ENCODE results near the gene FIBIN. TPM values are rescaled to one million over a fixed set of nuclear protein-coding genes. Genes with fewer than 3 reads are reported as not detected.

Gene FIBIN
- total and polyA plus RNA-seq, 2 donors (not counting 3 experiments of a cell fraction or from before 2014, with no cell fraction given) = not detected

DNA sequence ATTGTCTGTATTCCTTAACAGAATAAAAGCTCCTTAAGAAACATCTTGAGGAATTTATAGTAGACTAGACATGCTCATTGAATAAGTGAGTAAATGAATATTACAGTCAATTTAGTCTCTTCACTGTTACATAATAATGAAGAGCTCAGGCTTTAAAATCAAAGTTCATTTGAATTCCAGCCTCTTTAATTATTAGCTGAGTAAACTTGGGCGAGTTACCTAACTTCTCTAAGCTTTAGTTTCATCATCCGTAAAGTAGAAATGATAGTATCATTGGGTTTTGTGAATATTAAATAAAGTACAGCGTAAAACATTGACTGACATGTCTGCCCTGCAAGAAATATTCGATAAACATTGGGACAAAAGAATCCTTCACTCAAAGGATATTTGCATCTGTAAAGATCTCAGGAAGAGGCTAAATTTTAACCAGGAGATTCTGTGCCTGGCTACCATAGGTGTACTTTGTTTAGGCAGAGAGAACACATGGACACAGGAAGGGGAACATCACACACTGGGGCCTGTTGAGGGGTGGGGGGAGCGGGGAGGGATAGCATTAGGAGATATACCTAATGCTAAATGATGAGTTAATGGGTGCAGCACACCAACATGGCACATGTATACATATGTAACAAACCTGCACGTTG lies 31.5 kb downstream of the FIBIN start:
- Histone ChIP-seq H3K9me1 (replicated peaks; ENCODE audit: control insufficient read depth, extremely low read depth, insufficient read depth, low read length) (no peaks in the 10 kb centered on the region), H3K27me3 (ENCODE audit: control insufficient read depth in 2 of 2, insufficient read depth in 2 of 2, low read length in 2 of 2) (no peaks in the 10 kb centered on the region), H3K4me3 (replicated peaks in 1 of 3; ENCODE audit: insufficient read depth in 1 of 3, low read depth in 1 of 3, low read length in 3 of 3) (no peak overlapping the region), H4K20me1 (replicated peaks; ENCODE audit: control insufficient read depth, extremely low read depth, insufficient read depth, low read length) (no peaks in the 10 kb centered on the region), H3K4me1 (ENCODE audit: control insufficient read depth, extremely low read depth, insufficient read depth, low read length) (no peaks in the 10 kb centered on the region), H3K36me3 (ENCODE audit: control insufficient read depth in 2 of 2, extremely low read depth in 1 of 2, insufficient read depth in 2 of 2, low read length in 2 of 2) (no peaks in the 10 kb centered on the region), H3K9ac (replicated peaks; ENCODE audit: extremely low read depth, insufficient read depth, low read length) (no peak overlapping the region), H3K79me2 (ENCODE audit: control insufficient read depth, insufficient read depth, low read length) (no peaks in the 10 kb centered on the region), H3K27ac (ENCODE audit: insufficient read depth, low read depth, low read length) (no peak overlapping the region), H3K4me2 (ENCODE audit: insufficient read depth, low read length) (no peak overlapping the region), H2AFZ (ENCODE audit: low read depth, low read length) (no peak overlapping the region), H3K9me3 (replicated peaks; ENCODE audit: control insufficient read depth, insufficient read depth, low read length) (no peaks in the 10 kb centered on the region)
- DNase-seq (ENCODE audit: low read depth, low spot score) (no peak), FAIRE-seq (no peak)
- ChIA-PET CTCF (no interaction called here), POLR2A (no interaction called here)
- TF ChIP-seq EZH2 (IDR thresholded peaks at IDR 0.05; ENCODE audit: borderline replicate concordance, low read depth, low read length, severe bottlenecking) = no peak
- TF ChIP-seq, protein P1, sequence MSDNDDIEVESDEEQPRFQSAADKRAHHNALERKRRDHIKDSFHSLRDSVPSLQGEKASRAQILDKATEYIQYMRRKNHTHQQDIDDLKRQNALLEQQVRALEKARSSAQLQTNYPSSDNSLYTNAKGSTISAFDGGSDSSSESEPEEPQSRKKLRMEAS (IDR thresholded peaks at IDR 0.05; ENCODE audit: insufficient read depth, insufficient read length) = no peak
- BruUV-seq (replicated peaks) = no TSS peak
- intact Hi-C loops (cut with micrococcal nuclease) (no loop called here), dilution Hi-C loops (cut with MboI; ENCODE audit: extremely low pct_ligation_motif_present, low sequenced_read_pairs) (no loop called here)

GRCh38 chr11:27025957-27026733 lies 32.2 kb downstream of the FIBIN start:
- TF ChIP-seq, protein P1 (IDR thresholded peaks at IDR 0.05; ENCODE audit: insufficient read depth, insufficient read length) = no peak
- TF ChIP-seq JUN (IDR thresholded peaks at IDR 0.05; ENCODE audit: borderline replicate concordance, insufficient read depth, insufficient read length, low read depth) (no peak), CTCF (IDR thresholded peaks at IDR 0.05; ENCODE audit: extremely low read depth in 1 of 2, insufficient read depth in 1 of 2, low read depth in 1 of 2, low read length in 2 of 2) (no peak), EZH2 (IDR thresholded peaks at IDR 0.05; ENCODE audit: borderline replicate concordance, low read depth, low read length, severe bottlenecking) (no peak), GATA2 (IDR thresholded peaks at IDR 0.05; ENCODE audit: insufficient read depth, insufficient read length, low read depth, low read length) (no peak), FOS (IDR thresholded peaks at IDR 0.05; ENCODE audit: borderline replicate concordance, insufficient read depth, low read length) (no peak), POLR2A (IDR thresholded peaks at IDR 0.05; ENCODE audit: low read depth, low read length) (no peak), POLR2AphosphoS5 (IDR thresholded peaks at IDR 0.05; ENCODE audit: insufficient read depth, low read depth, low read length) (no peak)
- H4K20me1 ChIP-seq (replicated peaks; ENCODE audit: control insufficient read depth, extremely low read depth, insufficient read depth, low read length) = no peaks in the 10 kb centered on the region
- no TSS peak for BruUV-seq (replicated peaks)
- no peaks in the 10 kb centered on the region for H3K79me2 ChIP-seq (ENCODE audit: control insufficient read depth, insufficient read depth, low read length)
- no peak overlapping the region for H3K4me3 ChIP-seq (replicated peaks in 1 of 3; ENCODE audit: insufficient read depth in 1 of 3, low read depth in 1 of 3, low read length in 3 of 3)
- DNase-seq (ENCODE audit: low read depth, low spot score) = no peak
- dilution Hi-C loops (cut with MboI; ENCODE audit: extremely low pct_ligation_motif_present, low sequenced_read_pairs) (no loop called here), intact Hi-C loops (cut with micrococcal nuclease) (no loop called here)
- H3K36me3 ChIP-seq (ENCODE audit: control insufficient read depth in 2 of 2, extremely low read depth in 1 of 2, insufficient read depth in 2 of 2, low read length in 2 of 2) = no peaks in the 10 kb centered on the region
- H3K9ac ChIP-seq (replicated peaks; ENCODE audit: extremely low read depth, insufficient read depth, low read length) = no peak overlapping the region
- ChIA-PET POLR2A (no interaction called here), CTCF (no interaction called here)
- no peaks in the 10 kb centered on the region for H3K9me1 ChIP-seq (replicated peaks; ENCODE audit: control insufficient read depth, extremely low read depth, insufficient read depth, low read length)
- no peak overlapping the region for H2AFZ ChIP-seq (ENCODE audit: low read depth, low read length)
- H3K27me3 ChIP-seq (ENCODE audit: control insufficient read depth in 2 of 2, insufficient read depth in 2 of 2, low read length in 2 of 2) = no peaks in the 10 kb centered on the region
- no peak overlapping the region for H3K4me2 ChIP-seq (ENCODE audit: insufficient read depth, low read length)
- no peaks in the 10 kb centered on the region for H3K9me3 ChIP-seq (replicated peaks; ENCODE audit: control insufficient read depth, insufficient read depth, low read length)
- no peak overlapping the region for H3K27ac ChIP-seq (ENCODE audit: insufficient read depth, low read depth, low read length)
- no peaks in the 10 kb centered on the region for H3K4me1 ChIP-seq (ENCODE audit: control insufficient read depth, extremely low read depth, insufficient read depth, low read length)
- no peak for FAIRE-seq

All from endothelial cell of umbilical vein (primary cell).